Sigmoid colon (tissue), 7 donors: ENCODE data around the gene COL4A3. TPM values are rescaled to one million over a fixed set of nuclear protein-coding genes. Genes with fewer than 3 reads are reported as not detected.
"Not testable (repeated sequence)": the region's sequence is repeated elsewhere in the genome, so short reads cannot be mapped to it uniquely, and the experiment has no call there.

Experiments
- DNase-seq: peaks from one replicate; pipeline ENCODE4 v3.0.0-alpha.2; 2019
- H3K27ac ChIP-seq, 4 donors: fragments of 200-600 bp; sonication (generic); one replicate each; pipeline ENCODE4 v1.5.1; 2016 to 2019; ENCODE audit warnings: mild to moderate bottlenecking in 1 of 4
- H3K27me3 ChIP-seq, 3 donors: fragments of 200-600 bp; sonication (generic); one replicate each; pipeline ENCODE4 v1.5.1; 2019; ENCODE audit warnings: mild to moderate bottlenecking in 1 of 3
- H3K36me3 ChIP-seq, 4 donors: fragments of 200-600 bp; sonication (generic); one replicate each; pipeline ENCODE4 v1.5.1; 2016 to 2019
- H3K4me1 ChIP-seq, 4 donors: fragments of 200-600 bp; sonication (generic); one replicate each; pipeline ENCODE4 v1.5.1; 2017 to 2019
- H3K4me3 ChIP-seq, 4 donors: fragments of 200-600 bp; sonication (generic); one replicate each; pipeline ENCODE4 v1.5.1; 2017 to 2019; ENCODE audit warnings: mild to moderate bottlenecking in 2 of 4, moderate library complexity in 1 of 4
- H3K9me3 ChIP-seq, 4 donors: fragments of 200-600 bp in 3 of 4; sonication (generic) in 3 of 4; one replicate each; pipeline versions ENCODE4 v1.5.1 to v1.6.1; 2013 to 2019
- CTCF ChIP-seq, 4 experiments: fragments of 450-650 bp in 3 of 4; fragments of 200-600 bp in 1 of 4; IDR thresholded peaks; one replicate each; pipeline ENCODE4 v1.5.1; 2016 to 2019; ENCODE audit warnings: antibody characterized with exemption in 4 of 4, mild to moderate bottlenecking in 3 of 4, moderate library complexity in 2 of 4
- EP300 ChIP-seq, 4 donors: sonication (generic); formaldehyde crosslinking; IDR thresholded peaks; one replicate each; pipeline ENCODE4 v1.6.1; 2017; ENCODE audit warnings: antibody characterized with exemption in 4 of 4
- POLR2A ChIP-seq, 2 donors: fragments of 450-650 bp; IDR thresholded peaks; one replicate each; pipeline ENCODE4 v1.6.1; 2016; ENCODE audit warnings: antibody characterized with exemption in 2 of 2, mild to moderate bottlenecking in 2 of 2, moderate library complexity in 2 of 2
- POLR2AphosphoS5 ChIP-seq, 4 donors: sonication (generic); formaldehyde crosslinking; IDR thresholded peaks; one replicate each; pipeline ENCODE4 v1.6.1; 2017; ENCODE audit warnings: antibody characterized with exemption in 4 of 4
- WGBS, 2 donors: extraction: QIAGEN DNeasy Blood & Tissue Kit; methylation state at CpG; one replicate each; pipeline ENCODE4 v1.1.7; 2013; 5-methylcytosine and 5-hydroxymethylcytosine counted together
- intact Hi-C: fragments of 100-400 bp; cut with DNase I; formaldehyde crosslinking; loops from one replicate; pipeline ENCODE4 v1.15.1; 2023
- polyA plus RNA-seq, 3 donors: library from polyadenylated mRNA; stranded (reverse); fragments of 200-250 nt; gene quantifications; one replicate each; pipeline ENCODE4 v1.2.3, GENCODE V29; 2013
- total RNA-seq, 4 donors: library from RNA; depleted of rRNA; stranded (reverse); fragments of >200 nt; gene quantifications; one replicate each; pipeline ENCODE4 v1.1.0, GENCODE V29; 2016
- donor health status: healthy with polysubstance abuse.
- donor health status: Bipolar disorder and iron deficiency.
- donor health status: healthy.

The COL4A3 gene
- total and polyA plus RNA-seq, 7 donors = under 0.01 to 1.6 (median 0.93) TPM; not detected in 1

- TF ChIP-seq POLR2AphosphoS5 (IDR thresholded peaks at IDR 0.05) = no peak
- no peak for TF ChIP-seq EP300 (IDR thresholded peaks at IDR 0.05)
- TF ChIP-seq POLR2A (IDR thresholded peaks at IDR 0.05) = no peak
- no peak for TF ChIP-seq CTCF (IDR thresholded peaks at IDR 0.05)
- intact Hi-C loops = no loop called here
- peaks cover 15 to 55% (median 20%) of the 10 kb centered on the region in 3 donors for H3K27me3 ChIP-seq
Observed at GRCh38 chr2:227164763-227165291, 403 bp downstream of the COL4A3 start.

DNA sequence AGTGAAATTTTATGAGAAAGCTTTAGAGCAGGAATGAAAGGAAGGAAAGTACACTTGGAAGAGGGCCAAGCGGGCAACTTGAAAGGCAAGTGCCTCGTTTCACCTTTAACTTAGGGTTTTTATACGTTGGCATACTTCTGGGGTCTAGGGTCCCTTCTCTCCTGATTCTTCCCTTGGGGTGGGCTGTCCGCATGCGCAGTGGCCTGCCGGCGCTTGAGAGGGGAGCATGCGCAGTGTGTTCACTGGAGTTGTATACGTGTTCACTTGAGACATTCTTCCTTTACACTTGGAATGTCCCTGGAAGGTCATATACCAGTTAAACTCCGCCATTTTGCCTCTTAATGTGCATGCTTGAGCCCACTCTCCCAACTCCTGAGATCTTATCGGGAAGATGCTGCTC, 7.4 kb downstream of the COL4A3 start:
- H3K27me3 ChIP-seq, H3K4me3 ChIP-seq, DNase-seq, H3K4me1 ChIP-seq, H3K9me3 ChIP-seq, H3K36me3 ChIP-seq, H3K27ac ChIP-seq, intact Hi-C loops: not testable (repeated sequence)
- 87 to 94% methylated on average over 11 of the region's 11 CpGs for WGBS, 2 donors

More at GRCh38 chr2:227164763-227165291, 403 bp downstream of the COL4A3 start:
- DNase-seq = no peak
- 1 to 3% methylated on average over 38 of the region's 38 CpGs for WGBS, 2 donors
- H3K27ac ChIP-seq = peak overlapping the region in 1 of 4 donors; percentile 49
- H3K4me1 ChIP-seq = peaks cover 0 to 19% (median 17%) of the 10 kb centered on the region in 4 donors
- no peaks in the 10 kb centered on the region for H3K36me3 ChIP-seq
- peak overlapping the region; percentile 8 to 50 (median 38) for H3K4me3 ChIP-seq
- H3K9me3 ChIP-seq = peaks cover 0 to 3% (median 0%) of the 10 kb centered on the region in 4 donors

DNA sequence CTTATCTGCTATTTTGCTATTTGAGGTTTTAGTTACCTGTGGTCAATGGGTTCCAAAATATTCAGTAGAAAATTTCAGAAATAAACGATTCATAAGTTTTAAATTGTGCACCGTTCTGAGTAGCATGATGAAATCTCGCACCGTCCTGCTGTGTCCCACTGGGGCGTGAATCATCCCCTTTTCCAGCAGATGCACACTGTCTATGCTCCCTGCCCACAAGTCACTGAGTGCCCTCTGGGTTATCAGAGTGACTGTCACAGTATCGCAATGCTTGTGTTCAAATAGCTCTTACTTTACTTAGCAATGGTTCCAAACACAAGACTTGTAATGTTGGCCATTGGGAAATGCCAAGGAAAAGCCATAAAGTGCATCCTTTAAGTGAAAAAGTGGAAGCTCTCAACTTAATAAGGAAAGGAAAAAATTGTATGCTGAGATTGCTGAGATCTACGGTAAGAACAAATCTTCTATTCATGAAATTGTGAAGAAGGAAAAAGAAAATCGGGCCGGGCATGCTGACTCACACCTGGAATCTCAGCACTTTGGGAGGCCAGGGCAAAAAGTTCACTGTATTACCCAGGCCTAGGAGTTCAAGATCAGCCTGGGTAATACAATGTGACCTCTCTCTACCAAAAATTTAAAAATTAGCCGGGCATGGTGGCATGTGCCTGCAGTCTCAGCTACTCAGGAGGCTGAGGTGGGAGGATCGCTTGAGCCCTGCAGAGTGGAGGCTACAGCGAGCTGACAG, 13.3 kb downstream of the COL4A3 start:
- Histone ChIP-seq H3K4me3 (no peak overlapping the region), H3K4me1 (no peaks in the 10 kb centered on the region), H3K9me3 (no peaks in the 10 kb centered on the region), H3K36me3 (no peaks in the 10 kb centered on the region), H3K27ac (no peak overlapping the region), H3K27me3 (no peaks in the 10 kb centered on the region)
- TF ChIP-seq POLR2AphosphoS5 (IDR thresholded peaks at IDR 0.05) (no peak), CTCF (IDR thresholded peaks at IDR 0.05) (no peak), POLR2A (IDR thresholded peaks at IDR 0.05) (no peak), EP300 (IDR thresholded peaks at IDR 0.05) (no peak)
- WGBS, 2 donors = 95 to 96% methylated on average over 12 of the region's 12 CpGs
- no peak for DNase-seq
- intact Hi-C loops = no loop called here

GRCh38 chr2:227179988-227180685, 15.7 kb downstream of the COL4A3 start:
- Histone ChIP-seq H3K27me3 (no peaks in the 10 kb centered on the region), H3K36me3 (no peaks in the 10 kb centered on the region), H3K9me3 (no peaks in the 10 kb centered on the region), H3K4me1 (no peaks in the 10 kb centered on the region), H3K27ac (no peak overlapping the region), H3K4me3 (no peak overlapping the region)
- DNase-seq = no peak
- intact Hi-C loops = no loop called here
- TF ChIP-seq POLR2A (IDR thresholded peaks at IDR 0.05) (no peak), EP300 (IDR thresholded peaks at IDR 0.05) (no peak), CTCF (IDR thresholded peaks at IDR 0.05) (no peak), POLR2AphosphoS5 (IDR thresholded peaks at IDR 0.05) (no peak)
- 55 to 71% methylated on average over 11 of the region's 11 CpGs for WGBS, 2 donors

DNA sequence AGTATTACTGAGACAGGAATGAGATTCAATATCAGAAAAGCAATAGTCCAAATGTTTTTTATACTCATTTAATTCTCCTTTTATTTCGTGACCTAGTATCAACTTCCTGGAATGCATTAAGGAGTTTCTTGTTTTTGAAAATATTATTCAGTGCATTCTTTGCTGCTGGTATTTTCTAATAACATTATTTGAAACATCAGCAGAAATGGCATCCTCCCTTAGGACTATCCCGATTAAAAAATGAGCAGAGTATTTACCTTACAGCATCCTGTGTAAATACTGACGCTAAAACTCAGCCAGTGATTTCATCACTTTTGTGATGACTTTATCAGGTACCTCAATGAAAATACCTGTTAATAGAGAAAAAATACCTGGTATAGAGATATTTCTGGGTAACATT, 16.3 kb downstream of the COL4A3 start:
- no peak for TF ChIP-seq POLR2A (IDR thresholded peaks at IDR 0.05)
- no peak for TF ChIP-seq CTCF (IDR thresholded peaks at IDR 0.05)
- no peak for TF ChIP-seq EP300 (IDR thresholded peaks at IDR 0.05)
- no peak for TF ChIP-seq POLR2AphosphoS5 (IDR thresholded peaks at IDR 0.05)
- Histone ChIP-seq H3K9me3 (no peaks in the 10 kb centered on the region), H3K27me3 (no peaks in the 10 kb centered on the region), H3K36me3 (no peaks in the 10 kb centered on the region), H3K4me1 (no peaks in the 10 kb centered on the region), H3K27ac (no peak overlapping the region), H3K4me3 (no peak overlapping the region)
- intact Hi-C loops = no loop called here
- WGBS, 2 donors = 48 to 80% methylated on average over 3 of the region's 3 CpGs
- DNase-seq = no peak
